Measurements from ENCODE around the gene MAPK12. TPM values are rescaled to one million over a fixed set of nuclear protein-coding genes. Genes with fewer than 3 reads are reported as not detected.

Gene MAPK12
- total RNA-seq, 1 donor from 2014 or later: 8.8 TPM

- DNase-seq: no peak
Measured at GRCh38 chr22:50299785-50300619, 38.5 kb upstream of the MAPK12 start.

- DNase-seq: peak; percentile 22
Measured at GRCh38 chr22:50298937-50299784, 37.7 kb upstream of the MAPK12 start.

GRCh38 chr22:50298266-50298637 lies 36.8 kb upstream of the MAPK12 start:
- DNase-seq: no peak

GRCh38 chr22:50297510-50298265 lies 36.2 kb upstream of the MAPK12 start:
- no peak for DNase-seq

- no peak for DNase-seq
Measured at GRCh38 chr22:50296658-50297490, 35.4 kb upstream of the MAPK12 start.

- DNase-seq: no peak
Measured at GRCh38 chr22:50294319-50294656, 32.8 kb upstream of the MAPK12 start.

GRCh38 chr22:50293441-50294318 lies 32.2 kb upstream of the MAPK12 start:
- no peak for DNase-seq

GRCh38 chr22:50292643-50293440 lies 31.4 kb upstream of the MAPK12 start:
- DNase-seq: no peak

- DNase-seq: no peak
Measured at GRCh38 chr22:50289942-50290630, 28.6 kb upstream of the MAPK12 start.

- DNase-seq: no peak
Measured at GRCh38 chr22:50289151-50289941, 27.9 kb upstream of the MAPK12 start.

- DNase-seq: no peak
Measured at GRCh38 chr22:50287731-50288130, 26.2 kb upstream of the MAPK12 start.

GRCh38 chr22:50286701-50287318 lies 25.3 kb upstream of the MAPK12 start:
- DNase-seq: no peak

- no peak for DNase-seq
Measured at GRCh38 chr22:50286275-50286674, 24.8 kb upstream of the MAPK12 start.

GRCh38 chr22:50285568-50286229 lies 24.2 kb upstream of the MAPK12 start:
- DNase-seq: no peak

GRCh38 chr22:50284479-50284878 lies 23.0 kb upstream of the MAPK12 start:
- DNase-seq: no peak

- DNase-seq: no peak
Measured at GRCh38 chr22:50283821-50284220, 22.3 kb upstream of the MAPK12 start.
